ENCODE results near the gene NDUFB4. TPM values are rescaled to one million over a fixed set of nuclear protein-coding genes. Genes with fewer than 3 reads are reported as not detected.

Gene NDUFB4
- polyA plus RNA-seq, 1 experiment = 94.3 TPM

DNA sequence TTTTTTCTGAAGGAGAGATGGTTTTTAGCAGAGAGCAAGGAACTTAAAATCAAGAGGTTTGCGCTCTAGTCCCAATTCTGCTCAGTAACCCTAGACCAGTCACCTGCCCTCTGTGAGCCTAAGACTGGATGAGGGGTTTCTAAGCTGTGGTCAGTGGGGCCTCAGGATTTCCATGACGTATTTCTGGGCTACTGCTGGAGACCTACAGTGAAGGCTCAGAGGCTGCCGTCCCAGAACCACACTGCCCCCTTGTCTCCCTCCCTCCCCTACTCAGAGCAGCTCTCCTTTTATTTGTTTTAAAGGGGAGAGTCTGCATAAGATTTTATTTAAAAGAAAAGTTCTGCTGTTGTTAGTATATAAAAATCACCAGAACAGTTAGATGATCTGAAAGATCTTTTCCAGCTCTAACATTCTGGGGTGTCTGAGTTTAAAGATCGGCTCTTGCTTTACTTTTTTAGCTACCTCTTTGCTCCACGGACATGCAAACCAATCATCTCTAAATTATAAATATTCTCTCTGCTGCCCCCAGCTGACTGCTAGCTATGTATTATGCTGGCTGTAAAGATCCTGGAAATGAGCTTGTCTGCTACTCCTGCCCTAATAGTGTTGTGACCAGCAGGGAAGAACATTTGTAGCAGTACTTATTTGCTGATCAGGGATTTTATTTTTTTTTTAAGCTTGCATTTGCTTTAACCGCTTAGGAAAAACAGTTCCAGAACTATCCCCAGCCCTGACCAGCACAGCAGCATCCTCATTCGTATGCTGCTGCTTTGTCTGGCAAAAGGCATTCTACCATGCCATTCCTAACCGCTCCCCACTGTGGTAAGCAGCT lies 28.6 kb upstream of the NDUFB4 start:
- Histone ChIP-seq H3K27me3 (ENCODE audit: control insufficient read depth, insufficient read depth, low read length) (no peaks in the 10 kb centered on the region), H3K36me3 (ENCODE audit: control insufficient read depth, insufficient read depth, low read length) (no peaks in the 10 kb centered on the region), H3K4me3 (ENCODE audit: low read depth, low read length) (no peak overlapping the region)
- POLR2A ChIA-PET = no interaction called here
- peak; percentile 55 for TF ChIP-seq CTCF (IDR thresholded peaks at IDR 0.05; ENCODE audit: insufficient read depth, low read depth, low read length)
- CTCF ChIA-PET = interaction anchor here (0.6 to 14.5 kb wide), 23 partner anchors 9 to 496 kb away, joined by 3 to 296 read pairs (median 3); partner anchors contain the start of gene GTF2E1
- DNase-seq (ENCODE audit: low read depth) = no peak

DNA sequence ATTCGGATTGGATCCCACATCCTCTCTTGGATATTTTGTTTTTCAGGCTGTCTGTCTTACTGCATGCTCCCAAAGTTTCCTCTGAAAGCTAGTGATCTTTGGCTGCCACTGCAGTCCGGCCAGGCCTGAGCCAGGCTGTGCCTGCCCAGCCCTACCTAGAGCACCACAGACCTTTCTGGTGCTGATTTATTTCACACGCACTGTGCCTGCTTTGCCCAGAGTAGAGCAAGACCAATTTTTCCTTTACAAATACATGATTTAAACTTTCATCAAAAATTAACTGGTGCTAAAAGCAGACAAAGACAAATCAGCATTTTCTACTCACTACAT lies 28.0 kb upstream of the NDUFB4 start:
- no peak for DNase-seq (ENCODE audit: low read depth)
- Histone ChIP-seq H3K36me3 (ENCODE audit: control insufficient read depth, insufficient read depth, low read length) (no peaks in the 10 kb centered on the region), H3K4me3 (ENCODE audit: low read depth, low read length) (no peak overlapping the region), H3K27me3 (ENCODE audit: control insufficient read depth, insufficient read depth, low read length) (no peaks in the 10 kb centered on the region)
- ChIA-PET CTCF (interaction anchor here (0.6 to 14.5 kb wide), 16 partner anchors 10 to 495 kb away, joined by 3 to 296 read pairs (median 4); no protein-coding TSS in a partner anchor), POLR2A (no interaction called here)
- no peak for TF ChIP-seq CTCF (IDR thresholded peaks at IDR 0.05; ENCODE audit: insufficient read depth, low read depth, low read length)

GRCh38 chr3:120568598-120568997 lies 27.5 kb upstream of the NDUFB4 start:
- no peak for TF ChIP-seq CTCF (IDR thresholded peaks at IDR 0.05; ENCODE audit: insufficient read depth, low read depth, low read length)
- POLR2A ChIA-PET = no interaction called here
- CTCF ChIA-PET = interaction anchor here (1.2 to 14.5 kb wide), 6 partner anchors 147 to 324 kb away, joined by 3 to 296 read pairs (median 8); no protein-coding TSS in a partner anchor
- no peak overlapping the region for H3K4me3 ChIP-seq (ENCODE audit: low read depth, low read length)
- H3K36me3 ChIP-seq (ENCODE audit: control insufficient read depth, insufficient read depth, low read length) = no peaks in the 10 kb centered on the region
- H3K27me3 ChIP-seq (ENCODE audit: control insufficient read depth, insufficient read depth, low read length) = no peaks in the 10 kb centered on the region
- DNase-seq (ENCODE audit: low read depth) = no peak

DNA sequence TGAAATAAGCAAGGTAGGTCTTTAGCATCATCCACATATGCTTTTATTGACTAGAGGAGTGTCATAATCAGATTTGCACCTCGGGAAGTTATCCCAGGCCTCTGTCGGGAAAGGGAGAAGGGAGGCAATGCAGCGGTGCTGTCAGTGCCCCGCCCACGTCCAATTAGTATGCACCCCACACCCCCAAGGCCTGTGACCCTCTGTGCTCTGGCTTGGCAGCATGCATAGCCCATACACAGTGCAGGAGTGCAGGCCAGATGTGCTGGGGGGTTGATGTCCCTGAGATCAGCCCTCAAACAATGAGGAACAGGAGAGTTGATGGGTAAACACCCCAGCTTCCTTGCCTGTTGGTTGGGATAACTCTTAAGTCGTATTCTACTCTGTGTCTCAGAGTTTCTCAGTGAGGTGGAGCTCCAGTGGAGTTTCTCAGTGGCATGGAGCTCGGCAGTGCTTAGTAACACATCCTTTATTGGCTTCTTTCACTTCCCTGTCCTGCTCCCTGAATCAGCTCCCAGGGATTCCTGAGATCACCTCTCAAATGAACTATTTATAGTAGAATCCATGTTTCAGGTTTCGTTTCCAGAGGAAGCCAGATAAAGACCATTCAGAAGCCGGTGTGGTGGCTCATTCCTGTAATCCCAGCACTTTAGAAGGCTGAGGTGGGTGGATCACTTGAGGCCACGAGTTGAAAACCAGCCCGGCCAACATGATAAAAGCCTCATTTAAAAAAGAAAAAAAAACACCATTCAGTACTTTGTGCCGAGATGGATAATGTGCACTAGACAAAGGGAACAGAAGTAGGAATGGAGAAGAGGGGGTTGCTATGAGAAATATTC lies 26.7 kb upstream of the NDUFB4 start:
- Histone ChIP-seq H3K4me3 (ENCODE audit: low read depth, low read length) (no peak overlapping the region), H3K27me3 (ENCODE audit: control insufficient read depth, insufficient read depth, low read length) (no peaks in the 10 kb centered on the region), H3K36me3 (ENCODE audit: control insufficient read depth, insufficient read depth, low read length) (no peaks in the 10 kb centered on the region)
- TF ChIP-seq CTCF (IDR thresholded peaks at IDR 0.05; ENCODE audit: insufficient read depth, low read depth, low read length) = no peak
- POLR2A ChIA-PET = no interaction called here
- CTCF ChIA-PET = interaction anchor here (0.6 to 14.5 kb wide), 5 partner anchors 8 to 325 kb away, joined by 3 to 296 read pairs (median 3); no protein-coding TSS in a partner anchor
- DNase-seq (ENCODE audit: low read depth) = no peak

DNA sequence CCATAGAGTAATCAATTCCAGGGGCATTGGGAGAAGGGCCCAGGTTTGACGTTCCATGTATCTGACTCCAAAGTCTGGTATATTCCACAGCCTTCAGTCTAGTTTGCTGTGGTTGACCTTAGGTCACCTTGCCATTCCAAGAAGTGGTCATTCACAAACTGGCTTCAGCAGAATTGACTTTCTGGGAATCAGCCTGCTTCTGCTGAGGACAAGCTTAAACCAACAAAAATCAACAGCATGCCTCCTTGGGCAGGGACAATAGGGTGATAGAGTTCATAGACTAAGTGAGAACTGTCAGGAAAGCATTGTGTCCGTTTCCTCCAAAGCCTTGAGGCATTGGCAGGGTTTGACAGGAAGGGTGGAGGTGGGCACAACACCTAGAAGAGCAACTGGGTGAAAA lies 24.1 kb upstream of the NDUFB4 start:
- ChIA-PET CTCF (interaction anchor here (0.6 to 1.0 kb wide), 2 partner anchors 222 to 327 kb away, joined by 3 to 5 read pairs; no protein-coding TSS in a partner anchor), POLR2A (no interaction called here)
- no peak for DNase-seq (ENCODE audit: low read depth)
- no peak overlapping the region for H3K4me3 ChIP-seq (ENCODE audit: low read depth, low read length)
- TF ChIP-seq CTCF (IDR thresholded peaks at IDR 0.05; ENCODE audit: insufficient read depth, low read depth, low read length) = no peak
- no peaks in the 10 kb centered on the region for H3K36me3 ChIP-seq (ENCODE audit: control insufficient read depth, insufficient read depth, low read length)
- H3K27me3 ChIP-seq (ENCODE audit: control insufficient read depth, insufficient read depth, low read length) = no peaks in the 10 kb centered on the region
